ENCODE results near the gene PIGN. TPM values are rescaled to one million over a fixed set of nuclear protein-coding genes. Genes with fewer than 3 reads are reported as not detected.

Gene PIGN
- total and polyA plus RNA-seq, 2 donors from 2014 or later = 4.5 to 30.5 TPM

- H3K36me3 ChIP-seq (ENCODE audit: control insufficient read depth in 2 of 3, insufficient read depth in 3 of 3, low read length in 3 of 3) = no peaks in the 10 kb centered on the region
- H3K4me1 ChIP-seq (ENCODE audit: control insufficient read depth in 2 of 3, insufficient read depth in 2 of 3, low read depth in 1 of 3, low read length in 3 of 3) = no peaks in the 10 kb centered on the region
- TF ChIP-seq, protein P1, sequence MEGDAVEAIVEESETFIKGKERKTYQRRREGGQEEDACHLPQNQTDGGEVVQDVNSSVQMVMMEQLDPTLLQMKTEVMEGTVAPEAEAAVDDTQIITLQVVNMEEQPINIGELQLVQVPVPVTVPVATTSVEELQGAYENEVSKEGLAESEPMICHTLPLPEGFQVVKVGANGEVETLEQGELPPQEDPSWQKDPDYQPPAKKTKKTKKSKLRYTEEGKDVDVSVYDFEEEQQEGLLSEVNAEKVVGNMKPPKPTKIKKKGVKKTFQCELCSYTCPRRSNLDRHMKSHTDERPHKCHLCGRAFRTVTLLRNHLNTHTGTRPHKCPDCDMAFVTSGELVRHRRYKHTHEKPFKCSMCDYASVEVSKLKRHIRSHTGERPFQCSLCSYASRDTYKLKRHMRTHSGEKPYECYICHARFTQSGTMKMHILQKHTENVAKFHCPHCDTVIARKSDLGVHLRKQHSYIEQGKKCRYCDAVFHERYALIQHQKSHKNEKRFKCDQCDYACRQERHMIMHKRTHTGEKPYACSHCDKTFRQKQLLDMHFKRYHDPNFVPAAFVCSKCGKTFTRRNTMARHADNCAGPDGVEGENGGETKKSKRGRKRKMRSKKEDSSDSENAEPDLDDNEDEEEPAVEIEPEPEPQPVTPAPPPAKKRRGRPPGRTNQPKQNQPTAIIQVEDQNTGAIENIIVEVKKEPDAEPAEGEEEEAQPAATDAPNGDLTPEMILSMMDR (IDR thresholded peaks at IDR 0.05; ENCODE audit: borderline replicate concordance, extremely low read depth, insufficient read depth) = no peak
- FAIRE-seq (no peak), DNase-seq (no peak)
- no peak overlapping the region for H3K27ac ChIP-seq (ENCODE audit: low read depth in 2 of 2, low read length in 2 of 2)
- H3K4me3 ChIP-seq (ENCODE audit: low read length in 3 of 3) = no peak overlapping the region
- intact Hi-C loops (cut with DNase I) = no loop called here
- no peaks in the 10 kb centered on the region for H3K9me3 ChIP-seq (ENCODE audit: control insufficient read depth in 2 of 3, insufficient read depth in 1 of 3, low read length in 3 of 3)
- no peaks in the 10 kb centered on the region for H3K27me3 ChIP-seq (ENCODE audit: control insufficient read depth, insufficient read depth, low read length)
- no peak overlapping the region for H3K9ac ChIP-seq (ENCODE audit: low read length in 3 of 3)
Observed at GRCh38 chr18:62088156-62088555, 98.7 kb downstream of the PIGN start.

DNA sequence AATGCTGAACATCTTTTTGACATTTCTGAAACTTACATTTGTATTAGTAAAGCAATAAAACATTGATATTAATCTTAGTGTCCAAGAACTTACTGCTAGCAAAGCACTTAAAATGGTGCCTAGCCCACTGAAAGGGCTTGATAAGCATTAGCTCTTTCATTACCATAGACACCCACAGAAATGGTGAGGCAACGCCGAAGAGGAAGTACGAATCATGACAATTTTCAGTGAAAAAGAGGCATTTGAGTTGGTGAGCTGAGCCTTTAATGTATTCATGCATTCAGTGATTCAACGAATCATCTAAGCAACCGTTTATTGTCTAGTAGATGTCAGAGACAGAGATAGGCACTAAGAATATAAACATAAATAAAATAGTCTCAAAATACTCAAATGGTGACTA lies 101.1 kb downstream of the PIGN start:
- TF ChIP-seq, protein P1 (IDR thresholded peaks at IDR 0.05; ENCODE audit: borderline replicate concordance, extremely low read depth, insufficient read depth) = no peak
- H3K4me1 ChIP-seq (ENCODE audit: control insufficient read depth in 2 of 3, insufficient read depth in 2 of 3, low read depth in 1 of 3, low read length in 3 of 3) = no peaks in the 10 kb centered on the region
- no peak overlapping the region for H3K27ac ChIP-seq (ENCODE audit: low read depth in 2 of 2, low read length in 2 of 2)
- H3K4me3 ChIP-seq (ENCODE audit: low read length in 3 of 3) = no peak overlapping the region
- H3K9ac ChIP-seq (ENCODE audit: low read length in 3 of 3) = no peak overlapping the region
- intact Hi-C loops (cut with DNase I) = no loop called here
- no peaks in the 10 kb centered on the region for H3K36me3 ChIP-seq (ENCODE audit: control insufficient read depth in 2 of 3, insufficient read depth in 3 of 3, low read length in 3 of 3)
- H3K27me3 ChIP-seq (ENCODE audit: control insufficient read depth, insufficient read depth, low read length) = no peaks in the 10 kb centered on the region
- DNase-seq (no peak), FAIRE-seq (no peak)
- H3K9me3 ChIP-seq (ENCODE audit: control insufficient read depth in 2 of 3, insufficient read depth in 1 of 3, low read length in 3 of 3) = no peaks in the 10 kb centered on the region

DNA sequence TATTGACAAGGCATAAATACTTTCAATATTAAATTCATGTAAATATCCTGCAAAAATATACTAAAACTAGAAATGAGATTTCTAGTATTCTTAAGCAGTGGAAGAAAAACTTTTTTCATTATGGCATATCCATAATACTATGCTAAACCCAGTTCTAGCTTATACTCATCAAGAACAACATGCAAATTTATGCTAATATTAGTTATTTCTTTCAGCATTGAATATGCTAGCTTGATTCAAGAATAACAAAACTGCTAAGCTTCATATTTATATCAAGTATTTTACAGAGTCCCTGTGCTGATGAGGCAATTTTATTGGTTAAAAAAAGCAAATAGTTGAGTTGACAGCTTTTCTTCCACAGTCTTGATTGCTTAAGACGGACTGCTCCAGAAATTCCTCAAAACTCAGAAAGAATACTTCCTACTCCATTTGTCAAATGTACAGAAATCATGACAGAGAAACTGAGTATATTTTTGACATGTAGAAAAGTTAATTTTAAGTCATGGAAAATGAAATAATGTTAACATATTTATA lies 105.0 kb downstream of the PIGN start:
- peak; percentile 49 for FAIRE-seq
- no peaks in the 10 kb centered on the region for H3K36me3 ChIP-seq (ENCODE audit: control insufficient read depth in 2 of 3, insufficient read depth in 3 of 3, low read length in 3 of 3)

More for the DNA sequence above, 105.0 kb downstream of the PIGN start:
- H3K4me3 ChIP-seq (ENCODE audit: low read length in 3 of 3) = no peak overlapping the region
- no peaks in the 10 kb centered on the region for H3K27me3 ChIP-seq (ENCODE audit: control insufficient read depth, insufficient read depth, low read length)
- no peak overlapping the region for H3K27ac ChIP-seq (ENCODE audit: low read depth in 2 of 2, low read length in 2 of 2)
- peaks cover 0 to 2% (median 0%) of the 10 kb centered on the region in 3 donors for H3K4me1 ChIP-seq (ENCODE audit: control insufficient read depth in 2 of 3, insufficient read depth in 2 of 3, low read depth in 1 of 3, low read length in 3 of 3)
- TF ChIP-seq, protein P1 (IDR thresholded peaks at IDR 0.05; ENCODE audit: borderline replicate concordance, extremely low read depth, insufficient read depth) = no peak
- H3K9me3 ChIP-seq (ENCODE audit: control insufficient read depth in 2 of 3, insufficient read depth in 1 of 3, low read length in 3 of 3) = no peaks in the 10 kb centered on the region
- DNase-seq = no peak
- no peak overlapping the region for H3K9ac ChIP-seq (ENCODE audit: low read length in 3 of 3)
- intact Hi-C loops (cut with DNase I) = no loop called here
